Prostate gland (tissue), 2 donors: ENCODE measurements around the gene CELF2. TPM values are rescaled to one million over a fixed set of nuclear protein-coding genes. Genes with fewer than 3 reads are reported as not detected.

Source experiments
- DNase-seq: peaks from one replicate; pipeline ENCODE4 v3.0.0-alpha.2; 2019; ENCODE audit warnings: low spot score
- H3K27ac ChIP-seq, 2 donors: fragments of 200-600 bp; sonication (generic); 2 replicates each; pipeline ENCODE4 v1.5.1; 2017 to 2019
- H3K27me3 ChIP-seq: fragments of 200-600 bp; sonication (generic); replicated peaks from 2 replicates; pipeline ENCODE4 v1.5.1; 2019; ENCODE audit not compliant: insufficient read depth
- H3K36me3 ChIP-seq, 2 donors: fragments of 200-600 bp; sonication (generic); 1 replicate in 1 of 2; 2 replicates in 1 of 2; pipeline versions ENCODE4 v1.5.1 to v1.8.1; 2017 to 2019
- H3K4me1 ChIP-seq: fragments of 200-600 bp; sonication (generic); replicated peaks from 2 replicates; pipeline ENCODE4 v1.5.1; 2019
- H3K4me3 ChIP-seq, 2 donors: fragments of 200-600 bp; sonication (generic); 2 replicates each; pipeline ENCODE4 v1.5.1; 2017 to 2019
- H3K9me3 ChIP-seq: fragments of 200-600 bp; sonication (generic); 2 replicates; pipeline ENCODE4 v1.5.1; 2017
- POLR2A ChIP-seq: fragments of 450-650 bp; IDR thresholded peaks from one replicate; pipeline ENCODE4 v1.6.1; 2016; ENCODE audit warnings: antibody characterized with exemption, mild to moderate bottlenecking
- POLR2AphosphoS5 ChIP-seq: sonication (generic); formaldehyde crosslinking; IDR thresholded peaks from one replicate; pipeline ENCODE4 v1.6.1; 2017; ENCODE audit warnings: antibody characterized with exemption
- WGBS: methylation state at CpG from one replicate; pipeline ENCODE4 v1.1.5; 2018; 5-methylcytosine and 5-hydroxymethylcytosine counted together
- intact Hi-C: fragments of 100-400 bp; cut with DNase I; formaldehyde crosslinking; loops from one replicate; pipeline ENCODE4 v1.14.2; 2022
- total RNA-seq, 2 donors: library from RNA; depleted of rRNA; stranded (reverse); fragments of >200 nt; gene quantifications; one replicate each; pipeline ENCODE4 v1.1.0, GENCODE V29; 2016
- TF ChIP-seq, protein P1 (sequence below), 4 experiments: fragments of 200-600 bp in 2 of 4; fragments of 450-650 bp in 2 of 4; sonication (generic) in 2 of 4; IDR thresholded peaks; 1 replicate in 3 of 4; 2 replicates in 1 of 4; pipeline ENCODE4 v1.5.1; 2016 to 2019; ENCODE audit warnings: antibody characterized with exemption in 4 of 4, mild to moderate bottlenecking in 2 of 4, moderate library complexity in 2 of 4

CELF2 gene
- total RNA-seq, 2 donors from 2014 or later: 19.2 to 43.2 TPM

DNA sequence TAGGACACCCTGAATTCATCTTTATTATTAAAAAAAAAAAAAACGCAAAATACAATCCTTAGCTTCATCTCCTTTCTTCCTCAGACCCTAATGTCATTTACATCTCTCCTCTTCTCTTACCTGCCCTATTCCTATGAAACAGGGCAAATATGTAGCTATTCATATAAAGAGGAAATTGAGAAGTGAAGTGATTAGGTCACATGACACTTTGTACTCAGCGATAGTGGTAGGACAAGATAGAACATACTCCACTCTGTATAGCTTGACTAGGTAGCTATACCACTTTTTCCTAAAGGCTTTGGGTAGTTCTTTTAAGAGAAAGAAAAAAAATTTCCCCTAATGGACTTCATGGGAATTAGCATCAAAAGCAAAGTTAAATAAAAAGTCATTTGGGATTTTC lies 6.2 kb upstream of the CELF2 start:
- Histone ChIP-seq H3K27ac (no peak overlapping the region), H3K9me3 (no peaks in the 10 kb centered on the region), H3K27me3 (no peaks in the 10 kb centered on the region), H3K36me3 (no peaks in the 10 kb centered on the region), H3K4me1 (no peaks in the 10 kb centered on the region), H3K4me3 (no peak overlapping the region)
- intact Hi-C loops: loop anchor here (10.0 kb wide), 1 partner anchor 207 kb away; no protein-coding TSS in a partner anchor
- no peak for DNase-seq
- WGBS: 77% methylated on average over 2 of the region's 2 CpGs
- TF ChIP-seq POLR2A: no peak

DNA sequence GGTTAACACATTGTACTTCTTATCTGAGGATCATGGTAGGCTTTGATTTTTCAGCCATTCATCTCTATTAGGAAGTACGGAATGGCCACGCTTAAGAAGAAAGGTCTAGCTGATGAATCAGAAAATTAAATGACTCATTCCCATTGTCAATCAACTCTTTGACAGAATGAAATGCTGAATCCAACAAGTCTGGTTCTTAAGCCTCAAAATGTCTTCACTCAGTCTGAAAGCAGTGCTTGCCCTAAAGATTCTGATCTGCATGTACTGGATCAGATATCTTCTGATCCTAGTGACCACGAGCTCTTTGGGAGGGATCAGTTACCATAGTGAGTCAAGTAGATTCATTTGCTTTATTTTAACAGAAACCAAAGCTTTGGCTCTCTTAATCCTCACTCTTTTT lies 5.7 kb upstream of the CELF2 start:
- no peaks in the 10 kb centered on the region for H3K4me1 ChIP-seq
- 73% methylated on average over 3 of the region's 3 CpGs for WGBS

DNA sequence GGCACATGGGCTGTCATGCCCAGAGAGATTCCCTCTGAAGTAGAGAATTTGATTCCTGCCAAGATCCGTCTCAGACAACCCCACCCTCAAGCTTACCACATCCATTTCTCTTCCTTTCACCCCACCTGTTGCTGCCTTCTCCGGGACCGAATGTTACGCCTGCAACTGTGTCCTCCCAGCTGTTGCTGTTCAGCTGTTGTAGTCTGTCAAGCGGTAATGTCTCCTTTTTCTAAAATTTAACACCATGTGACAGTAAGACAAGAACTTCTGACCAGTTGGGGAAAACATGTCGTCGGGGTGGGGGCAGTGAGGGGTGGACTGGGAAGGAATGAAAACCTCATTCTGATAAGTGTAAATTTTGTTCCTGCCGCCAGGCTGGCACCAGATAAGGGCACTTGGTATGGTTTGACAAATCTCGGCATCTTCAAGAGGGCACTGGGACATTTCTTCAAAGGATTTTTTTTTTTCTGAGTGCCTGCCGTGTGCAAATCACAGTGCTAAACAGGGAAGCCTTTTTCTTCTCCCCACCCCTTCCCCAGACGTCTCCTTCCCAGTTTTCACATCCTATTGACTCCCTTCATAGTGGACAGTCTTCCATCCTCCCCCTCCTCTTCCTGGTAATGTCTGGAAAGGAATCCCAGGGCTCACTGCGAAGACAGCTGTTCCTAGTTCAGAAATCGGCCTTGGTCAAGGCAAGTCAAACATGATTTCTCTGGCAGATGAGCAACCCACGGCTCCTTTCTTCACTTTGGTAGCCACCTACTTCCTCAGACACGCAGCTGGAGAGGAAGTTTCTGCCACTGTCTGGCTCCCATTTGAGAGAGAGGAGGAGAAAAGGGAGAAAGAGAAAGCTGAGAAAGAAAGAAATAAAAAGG lies 5.0 kb upstream of the CELF2 start:
- Histone ChIP-seq H3K9me3 (no peaks in the 10 kb centered on the region), H3K36me3 (no peaks in the 10 kb centered on the region), H3K27me3 (no peaks in the 10 kb centered on the region), H3K4me1 (no peaks in the 10 kb centered on the region), H3K4me3 (no peak overlapping the region), H3K27ac (no peak overlapping the region)
- no peak for DNase-seq
- intact Hi-C loops: loop anchor here (10.0 kb wide), 1 partner anchor 208 kb away; no protein-coding TSS in a partner anchor
- no peak for TF ChIP-seq POLR2AphosphoS5
- TF ChIP-seq, protein P1, sequence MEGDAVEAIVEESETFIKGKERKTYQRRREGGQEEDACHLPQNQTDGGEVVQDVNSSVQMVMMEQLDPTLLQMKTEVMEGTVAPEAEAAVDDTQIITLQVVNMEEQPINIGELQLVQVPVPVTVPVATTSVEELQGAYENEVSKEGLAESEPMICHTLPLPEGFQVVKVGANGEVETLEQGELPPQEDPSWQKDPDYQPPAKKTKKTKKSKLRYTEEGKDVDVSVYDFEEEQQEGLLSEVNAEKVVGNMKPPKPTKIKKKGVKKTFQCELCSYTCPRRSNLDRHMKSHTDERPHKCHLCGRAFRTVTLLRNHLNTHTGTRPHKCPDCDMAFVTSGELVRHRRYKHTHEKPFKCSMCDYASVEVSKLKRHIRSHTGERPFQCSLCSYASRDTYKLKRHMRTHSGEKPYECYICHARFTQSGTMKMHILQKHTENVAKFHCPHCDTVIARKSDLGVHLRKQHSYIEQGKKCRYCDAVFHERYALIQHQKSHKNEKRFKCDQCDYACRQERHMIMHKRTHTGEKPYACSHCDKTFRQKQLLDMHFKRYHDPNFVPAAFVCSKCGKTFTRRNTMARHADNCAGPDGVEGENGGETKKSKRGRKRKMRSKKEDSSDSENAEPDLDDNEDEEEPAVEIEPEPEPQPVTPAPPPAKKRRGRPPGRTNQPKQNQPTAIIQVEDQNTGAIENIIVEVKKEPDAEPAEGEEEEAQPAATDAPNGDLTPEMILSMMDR (IDR thresholded peaks at IDR 0.05): no peak
- no peak for TF ChIP-seq POLR2A
- 78% methylated on average over 15 of the region's 15 CpGs for WGBS

More for the DNA sequence above, 5.7 kb upstream of the CELF2 start:
- Histone ChIP-seq H3K4me3 (no peak overlapping the region), H3K27ac (no peak overlapping the region), H3K9me3 (no peaks in the 10 kb centered on the region), H3K27me3 (no peaks in the 10 kb centered on the region), H3K36me3 (no peaks in the 10 kb centered on the region)
- TF ChIP-seq POLR2A: no peak
- no peak for TF ChIP-seq POLR2AphosphoS5
- TF ChIP-seq, protein P1 (IDR thresholded peaks at IDR 0.05): no peak
- intact Hi-C loops: loop anchor here (10.0 kb wide), 1 partner anchor 207 kb away; no protein-coding TSS in a partner anchor
- DNase-seq: no peak

DNA sequence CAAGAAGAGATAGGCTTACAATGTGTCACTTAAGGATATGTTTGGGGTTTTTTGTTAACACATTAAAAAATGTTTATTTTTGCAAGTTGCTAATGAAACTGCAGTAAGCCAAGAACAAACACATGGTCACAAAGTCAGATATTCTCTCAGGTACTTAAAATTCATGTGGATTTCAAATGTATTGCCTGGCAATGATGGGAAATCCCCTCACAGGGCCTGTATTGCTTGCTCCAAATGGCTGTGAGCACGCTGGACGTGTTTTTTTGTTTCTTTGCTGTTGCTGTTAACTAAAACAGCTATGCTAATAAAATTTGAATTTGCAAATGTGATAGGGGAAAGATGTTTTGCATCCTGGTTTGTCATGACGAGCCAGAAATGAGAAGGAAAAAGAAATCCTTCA lies 3.8 kb upstream of the CELF2 start:
- Histone ChIP-seq H3K36me3 (no peaks in the 10 kb centered on the region), H3K27ac (no peak overlapping the region), H3K9me3 (no peaks in the 10 kb centered on the region), H3K4me3 (no peak overlapping the region), H3K27me3 (no peaks in the 10 kb centered on the region), H3K4me1 (no peaks in the 10 kb centered on the region)
- no peak for TF ChIP-seq POLR2AphosphoS5
- TF ChIP-seq POLR2A: no peak
- TF ChIP-seq, protein P1 (IDR thresholded peaks at IDR 0.05): no peak
- no peak for DNase-seq
- intact Hi-C loops: loop anchor here (10.0 kb wide), 1 partner anchor 209 kb away; no protein-coding TSS in a partner anchor
- WGBS: 81% methylated on average over 3 of the region's 3 CpGs

DNA sequence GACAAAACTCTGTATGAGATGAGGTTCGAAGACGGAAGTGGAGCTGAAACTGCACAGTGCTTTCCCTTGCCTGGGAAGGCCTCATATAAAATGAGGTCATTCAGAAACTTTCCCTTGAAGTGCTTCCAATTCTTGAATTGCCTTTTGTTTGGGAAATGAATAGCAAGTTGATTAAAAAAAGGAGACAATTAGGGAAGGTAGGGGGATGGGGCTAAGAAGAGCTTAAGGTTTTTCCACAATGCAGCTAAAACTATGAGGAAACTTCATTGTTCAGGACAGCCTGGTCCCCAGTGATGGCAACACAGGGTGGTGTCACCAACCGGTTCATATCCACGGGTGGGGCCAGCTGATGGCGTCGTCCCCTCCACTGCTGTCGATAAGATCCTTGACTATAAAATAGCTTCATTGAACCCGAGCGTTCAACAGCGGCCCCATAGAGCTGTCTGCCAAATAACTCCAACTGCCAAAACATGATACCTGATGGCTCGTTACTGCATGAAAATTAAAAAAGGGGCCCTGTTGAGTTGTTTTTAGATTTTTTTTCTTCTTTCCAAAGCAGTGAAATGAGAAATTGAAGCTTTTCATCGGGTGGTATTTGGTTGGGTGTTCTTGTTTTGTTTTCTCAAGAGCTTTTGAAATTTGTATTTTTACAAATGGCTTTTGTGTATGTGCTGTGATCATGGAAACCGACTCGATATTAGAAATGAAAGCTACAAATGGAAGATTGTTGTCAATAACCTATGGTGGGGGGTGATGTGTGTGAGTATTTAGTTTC lies 2.8 kb upstream of the CELF2 start:
- H3K36me3 ChIP-seq: no peaks in the 10 kb centered on the region
- no peak for DNase-seq
- TF ChIP-seq, protein P1 (IDR thresholded peaks at IDR 0.05): no peak
- TF ChIP-seq POLR2A: no peak
- TF ChIP-seq POLR2AphosphoS5: no peak
- no peak overlapping the region for H3K27ac ChIP-seq
- 44% methylated on average over 14 of the region's 14 CpGs for WGBS
- intact Hi-C loops: loop anchor here (10.0 kb wide), 1 partner anchor 210 kb away; no protein-coding TSS in a partner anchor
- no peaks in the 10 kb centered on the region for H3K27me3 ChIP-seq
- no peak overlapping the region for H3K4me3 ChIP-seq
- no peaks in the 10 kb centered on the region for H3K4me1 ChIP-seq
- no peaks in the 10 kb centered on the region for H3K9me3 ChIP-seq
